Measurements from ENCODE around the gene CFAP99.

The CFAP99 gene

GRCh38 chr4:2390784-2391421, 27.9 kb upstream of the CFAP99 start:
- DNase-seq (ENCODE audit: low spot score) = no peak

- no peak for DNase-seq (ENCODE audit: low spot score)
Observed at GRCh38 chr4:2393353-2394270, 25.1 kb upstream of the CFAP99 start.

GRCh38 chr4:2394528-2394927, 24.2 kb upstream of the CFAP99 start:
- no peak for DNase-seq (ENCODE audit: low spot score)

- DNase-seq (ENCODE audit: low spot score) = no peak
Observed at GRCh38 chr4:2395038-2395437, 23.7 kb upstream of the CFAP99 start.

DNA sequence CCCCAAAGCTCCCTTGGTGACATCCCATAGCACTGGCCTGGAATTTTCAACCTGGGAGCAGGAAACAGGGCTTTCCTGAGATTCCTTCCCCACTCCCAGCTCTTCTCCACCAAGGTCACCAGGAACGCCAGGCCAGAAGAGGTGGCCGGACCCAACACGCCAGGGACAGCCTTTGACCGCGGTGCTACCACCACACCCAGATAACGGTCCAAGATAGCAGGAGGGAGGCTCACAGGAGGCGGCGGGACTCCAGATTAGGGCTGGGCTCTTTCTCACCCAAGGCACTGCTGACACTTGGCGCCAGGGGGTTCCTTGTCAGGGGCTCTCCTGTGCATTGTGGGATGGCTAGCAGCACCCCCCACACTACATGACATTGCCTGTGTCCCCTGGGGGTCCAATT, 23.2 kb upstream of the CFAP99 start:
- no peak for DNase-seq (ENCODE audit: low spot score)

GRCh38 chr4:2396781-2397368, 21.9 kb upstream of the CFAP99 start:
- DNase-seq (ENCODE audit: low spot score) = no peak

DNA sequence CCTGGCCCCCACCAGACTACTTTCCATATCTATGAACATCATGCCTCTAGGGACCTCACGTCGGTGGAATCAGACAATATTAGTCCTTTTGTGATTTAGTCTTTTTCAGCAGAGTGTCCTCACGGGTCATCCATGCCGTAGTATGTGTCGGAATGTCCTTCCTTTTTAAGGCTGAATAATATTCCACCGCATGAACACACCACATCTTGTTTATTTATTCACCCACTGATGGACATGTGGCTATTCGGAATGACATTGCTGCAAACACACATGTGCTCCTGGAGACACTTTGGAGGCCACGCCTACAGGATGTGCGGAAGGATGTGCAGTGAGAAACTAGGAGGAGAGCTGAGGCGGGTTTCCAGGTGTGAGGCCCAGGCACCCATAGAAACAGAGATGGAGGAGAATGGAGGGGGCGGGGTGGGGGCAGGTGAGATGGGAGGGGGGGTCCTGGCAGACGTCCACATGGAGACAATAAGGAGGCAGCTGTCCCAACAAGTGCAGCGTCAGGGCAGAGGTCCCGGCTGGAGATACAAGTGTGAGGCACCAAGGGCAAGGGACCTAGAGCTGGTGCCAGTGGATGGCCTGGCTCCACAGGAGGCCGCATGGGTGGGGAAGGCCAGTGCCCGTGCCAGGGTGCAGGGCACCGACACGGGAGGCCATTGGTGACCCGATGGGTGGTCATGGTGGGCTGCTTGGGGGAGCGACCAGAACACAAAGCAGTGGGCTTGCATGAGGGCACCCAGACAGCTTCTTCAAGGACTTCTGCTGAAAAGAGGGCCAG, 21.0 kb upstream of the CFAP99 start:
- no peak for DNase-seq (ENCODE audit: low spot score)

DNA sequence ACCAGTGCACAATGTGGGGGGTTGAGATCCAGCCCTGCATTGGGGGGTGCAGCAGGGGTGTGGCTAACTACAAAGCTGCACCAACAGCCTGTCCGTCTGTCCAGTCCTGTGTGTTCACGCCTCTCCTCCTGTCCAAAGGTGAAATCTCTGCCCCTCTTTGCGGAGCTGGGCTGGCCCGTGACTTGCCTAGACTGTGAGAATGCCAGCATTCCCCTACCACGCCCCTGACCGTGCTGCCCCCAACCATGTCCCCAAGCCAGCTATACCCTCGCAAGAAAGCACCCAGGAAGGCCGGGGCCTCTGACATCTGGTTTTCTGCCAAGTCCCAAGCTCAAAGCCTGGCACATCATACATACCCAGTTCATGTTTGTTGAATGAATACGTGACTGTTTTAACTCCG, 19.5 kb upstream of the CFAP99 start:
- no peak for DNase-seq (ENCODE audit: low spot score)

DNA sequence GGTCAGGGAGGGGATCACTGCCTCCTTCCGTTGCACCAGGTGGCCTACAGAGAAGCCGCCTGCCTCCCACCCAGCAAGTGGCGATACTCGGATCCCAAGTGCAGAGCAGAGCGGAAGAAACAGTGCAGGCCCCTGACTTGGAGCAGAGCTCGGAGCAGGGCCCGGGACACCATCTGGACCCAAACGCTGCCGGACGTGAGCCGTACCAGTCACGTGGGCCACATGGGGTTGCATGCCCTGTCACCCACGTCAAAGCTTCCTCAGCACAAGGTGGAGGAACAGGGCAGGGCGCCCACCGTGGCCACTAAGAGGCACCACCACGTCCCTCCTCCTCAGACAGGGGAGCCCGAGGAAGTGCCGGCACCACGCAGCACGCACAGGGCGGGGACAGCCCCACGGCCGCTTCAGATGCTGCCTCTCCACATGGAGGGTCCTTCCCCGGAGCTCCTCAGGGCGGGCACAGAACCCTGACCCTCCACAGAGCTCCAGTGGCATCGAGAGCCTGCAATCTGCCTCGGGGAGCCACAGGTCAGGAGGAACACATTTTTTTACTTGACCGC, 19.0 kb upstream of the CFAP99 start:
- DNase-seq (ENCODE audit: low spot score) = no peak

GRCh38 chr4:2400841-2401609, 17.7 kb upstream of the CFAP99 start:
- no peak for DNase-seq (ENCODE audit: low spot score)

- no peak for DNase-seq (ENCODE audit: low spot score)
Observed at GRCh38 chr4:2401610-2401983, 17.2 kb upstream of the CFAP99 start.

DNA sequence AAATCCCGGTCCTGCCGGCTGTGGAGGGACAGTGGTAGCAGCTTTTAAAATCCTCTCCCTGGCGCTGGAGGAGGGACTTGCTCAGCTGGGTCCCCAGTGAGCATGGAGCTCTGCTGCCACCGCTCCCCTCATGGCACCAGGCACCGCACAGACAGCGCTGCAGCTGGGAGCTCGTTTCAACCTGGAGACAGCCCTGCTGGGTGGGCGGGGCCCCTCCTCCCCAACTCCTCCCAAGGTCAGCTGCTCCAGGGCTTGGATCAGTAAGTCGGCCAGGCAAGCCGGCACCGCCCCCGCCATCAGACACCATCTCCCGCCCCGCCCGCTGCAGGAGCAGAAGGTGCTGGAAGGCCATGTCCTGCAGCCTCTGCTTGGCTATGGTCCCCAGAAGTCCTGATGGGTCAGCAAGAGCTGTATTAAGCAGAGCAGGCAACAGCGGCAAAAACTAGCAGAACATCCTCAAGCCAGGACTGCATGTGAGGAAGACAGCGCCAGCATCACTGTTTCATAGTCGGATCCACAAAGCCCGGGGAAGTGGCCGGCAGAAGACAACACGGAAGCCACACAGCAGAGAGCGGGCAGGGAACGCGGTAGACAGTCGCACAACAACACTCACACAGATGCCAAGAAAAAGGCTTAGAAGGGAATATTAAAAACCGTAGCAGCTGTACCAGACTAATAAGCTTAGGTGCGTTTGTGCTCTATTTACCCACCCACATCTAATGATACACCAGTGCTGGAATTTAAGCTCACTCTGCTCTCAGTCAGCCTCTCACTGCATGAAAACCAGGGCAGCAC, 16.5 kb upstream of the CFAP99 start:
- peak; percentile 23 for DNase-seq (ENCODE audit: low spot score)

DNA sequence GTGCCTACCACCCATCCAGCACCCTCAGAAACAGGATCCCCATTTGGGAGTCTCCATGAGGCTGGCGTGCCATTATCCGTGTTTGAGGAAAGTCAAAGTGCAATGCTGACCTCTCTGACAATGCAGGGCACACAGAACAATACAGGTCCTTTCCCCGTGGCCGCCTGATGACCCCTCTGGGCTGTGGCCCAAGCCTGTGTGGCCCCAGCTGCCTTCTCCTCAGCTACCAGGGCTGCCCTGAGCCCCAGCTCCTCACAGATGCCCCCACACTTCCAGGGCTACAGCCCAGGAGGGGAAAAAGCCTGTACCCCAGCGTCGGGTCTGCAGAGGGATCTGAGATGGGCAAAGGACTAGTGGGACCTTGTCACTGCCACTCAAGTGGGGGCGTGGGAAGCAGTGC, 15.8 kb upstream of the CFAP99 start:
- DNase-seq (ENCODE audit: low spot score) = no peak

DNA sequence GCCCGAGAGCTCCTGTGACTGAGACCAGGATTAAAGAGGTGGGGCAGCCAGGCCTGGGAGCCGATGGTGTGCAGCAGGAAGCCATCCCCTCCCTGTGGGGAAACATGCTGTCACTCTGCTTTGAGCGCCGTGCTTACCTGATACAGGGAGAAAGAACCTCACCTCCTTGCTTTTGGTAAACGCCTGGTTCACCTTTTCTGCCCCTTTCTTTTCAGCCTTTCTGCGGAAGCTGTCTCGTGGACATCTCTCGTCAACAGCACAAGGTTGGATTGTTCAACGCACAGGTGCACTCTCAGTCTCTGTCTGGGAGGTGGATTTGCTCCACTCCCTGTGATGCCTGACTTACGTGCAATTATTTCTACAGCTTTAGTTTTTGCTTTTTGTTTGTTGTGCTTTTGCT, 12.3 kb upstream of the CFAP99 start:
- DNase-seq (ENCODE audit: low spot score) = no peak

GRCh38 chr4:2406920-2407319, 11.8 kb upstream of the CFAP99 start:
- no peak for DNase-seq (ENCODE audit: low spot score)

GRCh38 chr4:2407991-2408342, 10.8 kb upstream of the CFAP99 start:
- no peak for DNase-seq (ENCODE audit: low spot score)

DNA sequence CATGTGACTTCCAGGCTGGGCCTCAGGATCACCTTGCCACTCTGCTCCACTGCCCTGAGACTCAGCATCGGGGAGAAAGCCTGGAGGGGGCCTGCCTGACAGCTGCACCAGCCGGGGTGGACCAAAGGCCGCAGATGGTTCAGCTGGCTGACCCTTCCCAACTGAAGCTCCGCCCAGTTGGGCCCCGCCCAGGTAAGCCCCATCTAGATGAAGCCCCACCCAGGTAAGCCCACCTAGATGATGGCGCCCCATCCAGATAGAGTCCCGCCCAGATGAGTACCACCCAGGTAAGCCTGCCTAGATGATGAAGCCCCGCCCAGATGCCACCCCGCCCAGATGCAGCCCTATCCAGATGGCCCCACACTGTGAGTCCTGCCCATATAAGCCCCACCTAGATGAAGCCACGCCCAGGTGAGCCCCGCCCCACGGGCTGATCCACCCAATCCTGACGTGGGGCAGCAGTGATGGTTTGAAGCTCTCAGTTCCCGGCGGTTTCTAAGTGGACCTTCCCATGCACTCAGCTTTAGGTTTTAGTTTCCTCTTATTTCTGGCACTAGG, 10.3 kb upstream of the CFAP99 start:
- no peak for DNase-seq (ENCODE audit: low spot score)

DNA sequence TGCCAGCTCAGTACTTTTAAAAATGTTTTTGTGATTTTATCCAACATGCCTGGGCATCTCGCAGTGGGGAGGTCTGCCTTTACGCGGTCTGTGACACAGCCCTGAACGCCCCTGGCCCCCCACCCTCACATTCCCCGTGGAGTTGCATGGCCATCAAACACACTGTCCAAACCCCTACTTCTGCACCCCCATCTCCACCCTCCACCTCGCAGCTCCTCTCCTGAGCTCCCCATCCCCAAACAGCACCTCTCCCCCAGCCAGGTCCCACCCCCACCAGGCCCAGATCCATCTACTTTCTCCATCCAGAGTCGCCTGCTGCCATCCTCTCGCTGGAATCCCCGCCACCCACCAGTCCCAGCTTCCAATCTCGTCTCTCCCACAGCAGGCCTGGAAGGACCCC, 9.8 kb upstream of the CFAP99 start:
- no peak for DNase-seq (ENCODE audit: low spot score)

DNA sequence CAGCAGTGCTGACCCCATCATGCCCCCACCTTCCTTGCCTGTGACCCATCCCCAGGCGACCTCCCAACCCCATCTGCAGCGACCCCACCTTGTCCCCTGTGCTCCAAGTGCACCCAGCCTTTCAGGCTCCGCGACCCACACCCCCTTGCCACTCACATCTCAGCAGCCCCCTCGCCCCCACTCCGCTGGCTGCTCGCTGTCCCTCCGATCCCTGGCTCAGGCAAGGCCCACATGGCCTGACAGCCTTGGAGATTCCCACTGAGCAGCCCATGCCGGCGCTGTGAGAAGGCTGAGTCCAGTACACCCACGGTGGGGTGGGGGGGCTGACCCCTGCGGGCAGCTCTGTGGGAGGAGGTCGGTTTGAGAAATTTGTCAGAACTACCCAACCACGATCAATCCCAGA, 9.4 kb upstream of the CFAP99 start:
- no peak for DNase-seq (ENCODE audit: low spot score)

- DNase-seq (ENCODE audit: low spot score) = no peak
Observed at GRCh38 chr4:2411786-2412510, 6.8 kb upstream of the CFAP99 start.

All from CD4-positive, alpha-beta T cell treated with Interleukin-6 at 100 ng/mL for 8 hours (primary cell).